Ishikawa (cell line): ENCODE measurements around the gene NUDT14.

Source experiments
- CEBPB ChIP-seq: IDR thresholded peaks from 2 replicates; pipeline ENCODE4 v1.6.1; 2012
- EGR1 ChIP-seq: IDR thresholded peaks from 2 replicates; pipeline ENCODE4 v1.6.1; 2012
- EP300 ChIP-seq: IDR thresholded peaks from 2 replicates; pipeline ENCODE4 v1.6.1; 2012; ENCODE audit warnings: borderline replicate concordance
- MAX ChIP-seq: IDR thresholded peaks from 2 replicates; pipeline ENCODE4 v1.6.1; 2012
- RAD21 ChIP-seq: IDR thresholded peaks from 2 replicates; pipeline ENCODE4 v1.6.1; 2012; ENCODE audit warnings: low read depth
- REST ChIP-seq: IDR thresholded peaks from 2 replicates; pipeline ENCODE4 v1.6.1; 2012; ENCODE audit warnings: low read depth, mild to moderate bottlenecking
- TCF12 ChIP-seq: IDR thresholded peaks from 2 replicates; pipeline ENCODE4 v1.6.1; 2012; ENCODE audit warnings: low read depth
- USF1 ChIP-seq: IDR thresholded peaks from 2 replicates; pipeline ENCODE4 v1.6.1; 2012
- YY1 ChIP-seq: IDR thresholded peaks from 2 replicates; pipeline ENCODE4 v1.6.1; 2012; ENCODE audit warnings: low read depth
- ZBTB7A ChIP-seq: IDR thresholded peaks from 2 replicates; pipeline ENCODE4 v1.6.1; 2012; ENCODE audit warnings: low read depth

- no peak for TF ChIP-seq CEBPB
- TF ChIP-seq REST = no peak
- no peak for TF ChIP-seq MAX
- no peak for TF ChIP-seq EP300
- TF ChIP-seq YY1 = no peak
- TF ChIP-seq RAD21 = no peak
- TF ChIP-seq TCF12 = no peak
- no peak for TF ChIP-seq ZBTB7A
- no peak for TF ChIP-seq EGR1
- no peak for TF ChIP-seq USF1
Measured at GRCh38 chr14:105155681-105156413, 25.3 kb downstream of the NUDT14 start.
